Embryonic facial prominence (tissue), 1 donor: ENCODE data around the gene CPEB3.

Source experiments
- DNase-seq: peaks from one replicate; pipeline ENCODE4 v3.0.0-alpha.2; 2016; ENCODE audit errors: extremely low spot score

CPEB3 gene

GRCh38 chr10:92102601-92103213, 188.2 kb downstream of the CPEB3 start:
- no peak for DNase-seq

DNA sequence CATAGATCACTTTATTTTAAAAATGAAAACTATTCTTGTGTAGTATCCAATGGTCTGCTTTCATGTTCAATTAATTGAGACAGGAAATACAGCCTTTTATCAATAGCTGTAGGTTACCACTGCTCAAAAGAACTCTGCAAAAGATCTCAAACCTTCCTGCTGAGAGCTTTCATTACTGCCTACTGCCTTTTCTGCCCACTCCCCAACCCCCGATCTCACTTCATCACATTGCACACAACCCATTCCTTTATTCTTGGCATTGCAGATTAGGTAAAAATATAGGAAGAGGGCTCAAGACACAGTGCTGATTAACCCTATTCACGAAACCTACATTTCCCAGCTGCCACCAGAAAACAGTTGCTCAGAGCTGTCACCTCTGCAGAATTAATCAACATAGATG, 195.9 kb downstream of the CPEB3 start:
- no peak for DNase-seq

DNA sequence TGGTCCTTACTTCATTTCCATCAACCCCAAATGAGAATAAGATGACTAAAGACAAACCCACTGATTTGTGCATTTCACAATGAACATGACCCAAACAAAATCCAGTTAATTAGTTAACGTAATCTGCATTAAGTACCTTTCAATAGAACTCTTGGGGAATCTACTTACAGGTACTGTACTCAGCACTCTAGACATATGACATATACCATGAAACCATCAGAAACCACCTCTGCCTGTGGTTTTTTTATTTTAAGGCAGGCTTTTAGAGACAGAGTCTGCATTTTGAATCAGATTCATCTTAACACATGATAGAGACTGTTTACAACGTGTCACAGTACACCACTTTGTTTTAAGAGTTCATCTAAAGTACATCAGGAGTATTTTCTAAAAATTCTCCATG, 198.9 kb downstream of the CPEB3 start:
- DNase-seq = no peak

DNA sequence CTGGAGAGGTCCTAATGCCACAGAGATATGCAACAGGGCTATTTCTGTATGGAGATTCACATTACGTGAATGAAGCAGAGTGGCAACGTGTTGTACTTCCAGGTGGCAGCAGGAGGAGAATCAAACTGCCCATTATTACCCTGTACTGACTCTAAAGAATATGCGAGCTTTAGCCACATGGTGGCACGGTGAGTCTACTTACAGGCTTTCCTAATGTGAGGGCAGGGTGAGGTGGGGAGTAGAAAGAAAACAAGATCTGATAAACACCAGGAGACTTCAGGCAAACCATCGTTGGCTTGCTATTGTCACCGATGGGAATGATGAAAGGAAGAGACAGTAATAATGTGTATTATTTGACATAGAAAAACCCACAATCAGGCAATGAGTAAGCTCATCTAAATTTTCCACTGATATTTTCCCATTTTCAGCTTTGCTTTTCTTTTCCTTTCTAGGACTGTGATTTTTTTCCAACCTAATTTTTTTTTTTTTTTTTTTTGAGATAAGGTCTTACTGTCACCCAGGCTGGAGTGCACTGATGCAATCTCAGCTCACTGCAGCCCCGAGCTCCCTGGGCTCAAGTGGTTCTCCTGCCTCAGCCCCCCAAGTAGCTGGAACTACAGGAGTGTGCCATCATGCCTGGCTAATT, 203.0 kb downstream of the CPEB3 start:
- DNase-seq = peak; percentile 27

GRCh38 chr10:92082583-92083280, 208.1 kb downstream of the CPEB3 start:
- no peak for DNase-seq

- no peak for DNase-seq
Observed at GRCh38 chr10:92081641-92082040, 209.2 kb downstream of the CPEB3 start.

DNA sequence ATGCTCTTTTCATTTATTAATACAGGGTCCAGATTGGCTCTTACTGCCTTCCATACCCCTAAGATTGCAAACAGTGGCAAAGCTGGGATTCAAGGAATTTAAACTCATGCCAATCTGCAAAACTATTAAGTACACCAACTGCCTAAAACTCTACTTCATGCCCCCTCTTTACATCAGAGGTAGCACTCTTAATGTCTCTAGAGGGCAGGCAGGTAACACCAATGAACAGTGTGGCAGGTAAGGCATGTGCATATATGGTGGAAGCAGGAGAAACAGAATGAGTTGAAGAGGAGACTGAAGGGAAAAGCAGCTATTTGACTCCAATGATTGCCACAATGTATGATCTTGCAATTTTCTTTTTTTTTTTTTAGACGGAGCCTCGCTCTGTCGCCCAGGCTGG, 210.6 kb downstream of the CPEB3 start:
- DNase-seq = no peak

DNA sequence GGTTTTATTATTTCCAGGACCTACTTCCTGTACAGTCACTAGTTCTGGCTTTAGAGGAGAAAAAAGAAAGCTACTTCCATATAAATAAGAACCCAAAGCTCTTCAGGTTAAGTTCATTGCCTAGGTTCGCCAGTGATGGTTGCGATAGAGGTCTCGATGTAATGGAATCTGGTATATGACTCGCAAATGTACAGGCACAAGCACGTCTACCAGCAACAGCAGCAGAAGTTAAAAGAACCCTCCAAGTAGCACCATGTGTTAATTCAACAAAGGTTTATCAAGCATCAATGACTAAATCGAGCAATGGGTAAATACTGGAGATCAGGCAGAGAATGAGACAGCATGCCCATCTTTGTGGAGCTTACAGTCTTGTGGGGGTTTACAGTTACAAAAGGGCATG, 211.9 kb downstream of the CPEB3 start:
- no peak for DNase-seq

- DNase-seq = no peak
Observed at GRCh38 chr10:92076722-92077121, 214.2 kb downstream of the CPEB3 start.

GRCh38 chr10:92075829-92076228, 215.0 kb downstream of the CPEB3 start:
- no peak for DNase-seq

DNA sequence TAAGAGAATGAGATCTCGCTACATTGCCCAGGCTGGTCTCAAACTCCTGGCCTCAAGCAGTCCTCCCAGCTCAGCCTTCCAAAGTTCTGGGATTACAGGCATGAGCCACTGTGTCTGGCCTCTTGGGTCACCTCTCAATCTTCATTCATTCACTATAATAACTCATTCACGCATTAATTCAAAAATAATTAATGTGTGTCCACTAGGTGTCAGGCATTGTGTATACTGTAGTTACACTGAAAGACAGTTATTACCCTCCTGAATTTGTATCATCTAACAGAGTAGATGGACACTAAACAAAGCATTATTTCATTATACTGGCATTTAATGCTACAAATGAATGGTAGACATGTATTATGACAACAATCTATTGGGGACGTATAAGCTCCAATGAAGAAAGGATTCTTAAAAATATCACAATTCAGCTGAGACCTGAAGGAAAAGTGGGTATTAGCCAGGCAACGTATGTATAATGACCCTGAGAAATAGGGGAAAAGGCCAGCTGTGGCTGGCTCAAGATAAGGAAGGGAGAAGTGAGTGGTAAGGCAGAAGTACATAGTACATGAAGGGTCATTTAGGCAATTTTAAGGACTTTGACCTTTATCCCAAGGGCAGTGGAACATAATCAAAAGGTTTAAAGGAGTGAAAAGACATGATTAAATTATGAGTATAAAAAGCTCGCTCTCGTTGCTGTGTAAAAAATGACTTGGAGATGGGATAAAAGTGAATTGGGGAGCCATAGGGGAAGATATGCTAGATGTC, 216.6 kb downstream of the CPEB3 start:
- no peak for DNase-seq

GRCh38 chr10:92068900-92069299, 222.0 kb downstream of the CPEB3 start:
- DNase-seq = no peak

- DNase-seq = no peak
Observed at GRCh38 chr10:92066386-92066785, 224.5 kb downstream of the CPEB3 start.

DNA sequence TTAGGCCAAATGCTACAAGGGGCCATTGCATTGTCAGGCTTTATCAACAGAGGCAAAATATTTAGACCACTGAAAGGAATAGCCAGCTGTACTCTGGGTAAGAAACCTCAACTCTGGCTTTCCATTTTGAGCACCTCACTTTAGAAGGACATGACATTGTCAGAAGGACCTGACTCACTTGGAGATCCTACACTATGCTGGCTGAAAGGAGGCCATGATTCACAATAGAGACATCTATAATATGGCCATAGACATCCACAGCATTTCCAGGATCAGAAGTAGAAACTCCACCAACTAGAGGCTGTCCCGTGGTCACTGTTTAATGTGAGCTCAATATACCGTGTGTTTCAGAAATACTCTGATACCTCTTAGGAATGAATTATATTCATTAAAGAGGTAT, 226.4 kb downstream of the CPEB3 start:
- no peak for DNase-seq

DNA sequence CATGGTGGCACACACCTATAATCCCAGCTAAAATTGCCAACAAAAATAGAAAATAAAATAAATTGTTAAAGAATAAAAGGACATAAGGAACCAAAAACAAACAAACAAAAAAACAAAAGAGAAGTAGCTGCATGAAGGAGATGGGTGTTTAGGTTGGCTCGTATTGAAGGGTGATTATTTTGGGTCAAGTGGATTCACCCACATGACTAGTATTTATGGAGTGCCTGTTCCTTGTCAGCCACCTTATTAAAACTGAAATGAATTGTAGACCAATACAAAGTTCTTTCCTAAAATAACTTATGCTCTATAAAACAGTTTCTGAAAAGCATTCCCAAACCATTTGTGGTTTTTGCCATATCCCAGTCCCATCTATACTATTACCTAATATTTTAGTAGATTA, 228.6 kb downstream of the CPEB3 start:
- DNase-seq = no peak

GRCh38 chr10:92054807-92055206, 236.1 kb downstream of the CPEB3 start:
- no peak for DNase-seq

DNA sequence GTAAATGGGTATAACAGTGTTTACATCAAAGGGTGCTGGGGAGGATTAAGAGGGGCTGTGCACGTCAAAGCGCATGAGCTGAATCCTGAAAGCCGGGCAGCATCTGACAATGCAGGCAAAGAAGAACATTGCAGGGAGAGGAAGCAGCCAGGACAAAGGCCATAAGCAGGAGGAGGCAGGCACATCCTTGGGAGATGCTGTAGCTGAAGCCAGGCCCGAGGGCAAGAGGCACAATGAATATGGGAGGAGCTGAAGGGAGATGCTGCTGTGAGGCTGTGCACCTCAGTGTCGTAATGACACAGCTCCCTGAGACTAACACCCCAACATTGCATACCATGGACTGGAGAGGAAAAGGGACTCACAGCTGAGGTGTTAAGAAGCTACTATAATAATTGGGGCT, 238.1 kb downstream of the CPEB3 start:
- DNase-seq = no peak

DNA sequence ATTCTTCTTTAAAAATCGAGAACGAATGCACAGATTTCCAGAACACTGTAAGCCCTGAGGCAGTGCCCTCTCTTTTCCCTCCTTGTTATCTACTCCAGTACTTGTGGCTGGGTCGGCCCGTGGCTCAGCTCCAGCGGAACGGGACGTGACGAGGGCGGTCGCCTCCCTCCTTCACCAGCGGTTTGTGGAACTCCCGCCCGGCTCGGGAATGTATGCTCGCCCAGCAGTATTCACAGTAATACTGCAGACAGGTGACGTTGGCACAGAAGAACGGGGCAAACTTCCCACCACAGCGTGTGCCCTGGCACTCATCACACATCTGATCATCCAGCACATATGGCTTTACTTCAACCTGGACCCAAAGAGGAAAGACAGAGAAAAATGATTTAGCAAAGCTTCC, 238.8 kb downstream of the CPEB3 start:
- no peak for DNase-seq

- DNase-seq = no peak
Observed at GRCh38 chr10:92047215-92047614, 243.7 kb downstream of the CPEB3 start.

DNA sequence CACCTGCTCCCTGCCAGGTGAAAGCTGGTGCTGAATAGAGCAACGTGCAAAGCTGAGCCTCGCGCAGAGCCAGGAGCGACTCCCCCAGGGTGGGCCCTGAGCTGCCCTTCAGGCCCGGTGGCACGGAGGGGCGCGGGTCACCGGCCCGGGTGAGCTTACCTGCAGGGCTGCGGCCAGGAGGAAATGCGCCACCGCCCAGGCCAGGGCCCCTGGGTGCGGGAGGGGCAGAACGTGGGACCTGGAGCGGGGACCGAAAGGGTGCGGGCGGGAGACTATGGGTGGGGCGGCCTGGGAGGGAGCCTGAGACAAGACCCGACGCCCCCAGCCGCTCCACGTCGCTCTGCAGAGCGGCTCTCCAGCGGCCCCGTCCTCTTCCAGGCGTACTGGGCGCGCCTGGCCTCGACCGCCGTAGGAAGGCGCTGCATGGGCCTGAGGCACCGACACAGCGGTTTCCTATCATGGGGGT, 245.2 kb downstream of the CPEB3 start:
- DNase-seq = no peak

DNA sequence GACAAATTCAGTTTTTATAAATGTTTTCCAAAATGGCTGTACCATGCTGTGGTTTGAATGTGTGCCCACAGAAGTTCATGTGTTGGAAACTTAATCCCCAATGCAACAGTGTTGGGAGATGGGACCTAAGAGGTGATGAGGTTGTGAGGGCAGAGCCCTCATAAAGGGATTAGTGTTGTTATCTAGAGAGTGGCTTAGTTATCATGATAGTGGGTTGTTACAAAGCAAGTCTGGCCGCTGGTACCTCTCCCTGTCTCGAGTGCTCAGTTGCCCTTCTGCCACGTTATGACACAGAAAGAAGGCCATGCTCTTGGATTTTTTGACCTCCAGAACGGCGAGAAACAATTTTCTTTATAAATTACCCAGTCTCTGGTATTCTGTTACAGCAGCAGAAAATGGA, 248.3 kb downstream of the CPEB3 start:
- DNase-seq = no peak

GRCh38 chr10:92038949-92039348, 251.9 kb downstream of the CPEB3 start:
- DNase-seq = no peak
